OCI-LY1 (cell line): ENCODE measurements around the gene CEMIP2.

Experiments
- H2AFZ ChIP-seq: fragments of 200-600 bp; sonication (generic), shearing (Covaris generic); 2 replicates; pipeline ENCODE4 v1.6.0; 2014; ENCODE audit warnings: antibody characterized with exemption, mild to moderate bottlenecking, low read length
- H3F3A ChIP-seq: fragments of 200-600 bp; sonication (generic), shearing (Covaris generic); 2 replicates; pipeline ENCODE4 v1.6.0; 2014; ENCODE audit warnings: mild to moderate bottlenecking, antibody characterized with exemption, low read length, moderate library complexity; ENCODE audit not compliant: insufficient read depth
- H3K27ac ChIP-seq: fragments of 200-600 bp; sonication (generic); 2 replicates; pipeline ENCODE4 v1.5.1; 2014; ENCODE audit warnings: low read length, mixed run types, mild to moderate bottlenecking, low read depth; ENCODE audit not compliant: poor library complexity, severe bottlenecking
- H3K27me3 ChIP-seq: fragments of 200-600 bp; sonication (generic); 2 replicates; pipeline ENCODE4 v1.6.0; 2014; ENCODE audit warnings: antibody characterized with exemption, mild to moderate bottlenecking, low read length, moderate library complexity; ENCODE audit not compliant: insufficient read depth
- H3K36me3 ChIP-seq: fragments of 200-600 bp; sonication (generic); 2 replicates; pipeline ENCODE4 v1.6.1; 2014; ENCODE audit warnings: mild to moderate bottlenecking, antibody characterized with exemption, low read length, moderate library complexity, mixed read lengths; ENCODE audit not compliant: insufficient read depth
- H3K4me1 ChIP-seq: fragments of 200-600 bp; sonication (generic); 2 replicates; pipeline ENCODE4 v1.5.1; 2014; ENCODE audit warnings: mild to moderate bottlenecking, low read length, moderate library complexity; ENCODE audit not compliant: insufficient read depth, severe bottlenecking
- H3K4me2 ChIP-seq: fragments of 200-600 bp; sonication (generic), shearing (Covaris generic); 2 replicates; pipeline ENCODE4 v1.6.1; 2014; ENCODE audit warnings: low read length
- H3K4me3 ChIP-seq: fragments of 200-600 bp; sonication (generic); 2 replicates; pipeline ENCODE4 v1.5.1; 2014; ENCODE audit warnings: low read length, low read depth, mild to moderate bottlenecking, mixed read lengths; ENCODE audit not compliant: poor library complexity, severe bottlenecking
- H3K79me2 ChIP-seq: fragments of 200-600 bp; shearing (Covaris generic); 2 replicates; pipeline ENCODE4 v1.6.1; 2016; ENCODE audit warnings: mixed run types, low read length, mixed read lengths; ENCODE audit not compliant: insufficient read depth
- H3K9ac ChIP-seq: fragments of 200-600 bp; sonication (generic), shearing (Covaris generic); 2 replicates; pipeline ENCODE4 v1.6.1; 2014; ENCODE audit warnings: mild to moderate bottlenecking, low read length, mixed read lengths
- H3K9me2 ChIP-seq: fragments of 200-600 bp; sonication (generic), shearing (Covaris generic); 2 replicates; pipeline ENCODE4 v1.6.1; 2014; ENCODE audit warnings: low read depth, mild to moderate bottlenecking, low read length, mixed read lengths
- H3K9me3 ChIP-seq: fragments of 200-600 bp; shearing (Covaris generic); 2 replicates; pipeline ENCODE4 v1.6.1; 2014; ENCODE audit warnings: low read length, mixed read lengths
- H4K20me1 ChIP-seq: fragments of 200-600 bp; sonication (generic), shearing (Covaris generic); 2 replicates; pipeline ENCODE4 v1.6.0; 2016; ENCODE audit warnings: mild to moderate bottlenecking, low read length; ENCODE audit not compliant: insufficient read depth
- EZH2 ChIP-seq: fragments of 200-600 bp; sonication (generic), shearing (Covaris generic); IDR thresholded peaks from 2 replicates; pipeline ENCODE4 v1.8.0; 2017; ENCODE audit warnings: borderline replicate concordance, mixed run types, mild to moderate bottlenecking, antibody characterized with exemption, low read length, moderate library complexity, mixed read lengths
- TF ChIP-seq, protein P1 (sequence below): fragments of 200-600 bp; sonication (generic), shearing (Covaris generic); IDR thresholded peaks from 2 replicates; pipeline ENCODE4 v1.5.1; 2017; ENCODE audit warnings: mild to moderate bottlenecking, antibody characterized with exemption, low read length, moderate library complexity, mixed read lengths

CEMIP2 gene

DNA sequence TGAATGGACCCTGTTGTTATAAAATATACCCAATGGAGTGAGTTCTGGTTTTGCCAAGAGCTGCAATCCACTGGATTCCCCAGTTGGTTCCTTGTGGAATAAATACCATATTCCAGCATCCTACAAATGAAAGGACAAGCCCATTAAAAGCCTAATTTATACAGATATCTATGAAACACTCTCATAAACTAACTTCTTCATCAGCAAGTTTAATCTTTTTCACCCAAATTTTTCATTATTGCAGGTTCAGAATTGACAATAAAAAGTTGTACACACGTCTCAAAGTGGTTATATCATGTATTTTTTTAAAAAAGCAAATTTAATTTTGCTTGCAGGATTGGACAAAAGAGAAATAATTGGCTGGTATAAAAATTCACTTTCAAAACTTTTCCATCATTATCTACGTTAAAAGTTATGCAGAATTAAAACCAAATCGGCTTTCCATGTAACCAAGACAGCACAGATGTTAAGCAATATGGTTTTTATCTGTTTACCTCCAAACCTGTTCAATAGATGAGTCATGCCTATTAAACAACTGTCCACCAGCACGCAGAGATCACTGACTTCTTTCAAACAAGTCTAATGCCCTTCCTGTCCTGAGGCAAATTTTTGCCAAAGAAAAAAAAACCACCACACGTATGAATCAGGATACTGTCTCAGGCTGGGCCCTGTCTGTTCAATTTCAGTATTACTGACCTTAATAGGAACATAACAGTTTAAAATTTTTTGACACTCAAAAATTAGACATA is 42.5 kb downstream of the CEMIP2 start:
- Histone ChIP-seq H3K27ac (no peak overlapping the region), H4K20me1 (no peaks in the 10 kb centered on the region), H3K27me3 (no peaks in the 10 kb centered on the region), H3K36me3 (no peaks in the 10 kb centered on the region), H3K79me2 (no peaks in the 10 kb centered on the region), H2AFZ (no peak overlapping the region), H3F3A (no peaks in the 10 kb centered on the region), H3K9me3 (no peaks in the 10 kb centered on the region), H3K4me3 (no peak overlapping the region), H3K9ac (no peak overlapping the region), H3K4me1 (no peaks in the 10 kb centered on the region), H3K9me2 (no peaks in the 10 kb centered on the region), H3K4me2 (no peak overlapping the region)
- no peak for TF ChIP-seq EZH2
- TF ChIP-seq, protein P1, sequence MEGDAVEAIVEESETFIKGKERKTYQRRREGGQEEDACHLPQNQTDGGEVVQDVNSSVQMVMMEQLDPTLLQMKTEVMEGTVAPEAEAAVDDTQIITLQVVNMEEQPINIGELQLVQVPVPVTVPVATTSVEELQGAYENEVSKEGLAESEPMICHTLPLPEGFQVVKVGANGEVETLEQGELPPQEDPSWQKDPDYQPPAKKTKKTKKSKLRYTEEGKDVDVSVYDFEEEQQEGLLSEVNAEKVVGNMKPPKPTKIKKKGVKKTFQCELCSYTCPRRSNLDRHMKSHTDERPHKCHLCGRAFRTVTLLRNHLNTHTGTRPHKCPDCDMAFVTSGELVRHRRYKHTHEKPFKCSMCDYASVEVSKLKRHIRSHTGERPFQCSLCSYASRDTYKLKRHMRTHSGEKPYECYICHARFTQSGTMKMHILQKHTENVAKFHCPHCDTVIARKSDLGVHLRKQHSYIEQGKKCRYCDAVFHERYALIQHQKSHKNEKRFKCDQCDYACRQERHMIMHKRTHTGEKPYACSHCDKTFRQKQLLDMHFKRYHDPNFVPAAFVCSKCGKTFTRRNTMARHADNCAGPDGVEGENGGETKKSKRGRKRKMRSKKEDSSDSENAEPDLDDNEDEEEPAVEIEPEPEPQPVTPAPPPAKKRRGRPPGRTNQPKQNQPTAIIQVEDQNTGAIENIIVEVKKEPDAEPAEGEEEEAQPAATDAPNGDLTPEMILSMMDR, result no peak

GRCh38 chr9:71721855-71722254 is 46.5 kb downstream of the CEMIP2 start:
- Histone ChIP-seq H3K4me1 (no peaks in the 10 kb centered on the region), H3K9ac (no peak overlapping the region), H3K4me3 (no peak overlapping the region), H3K4me2 (no peak overlapping the region), H3K9me2 (no peaks in the 10 kb centered on the region), H3K79me2 (no peaks in the 10 kb centered on the region), H3K27me3 (no peaks in the 10 kb centered on the region), H3K36me3 (no peaks in the 10 kb centered on the region), H3K27ac (no peak overlapping the region), H4K20me1 (no peaks in the 10 kb centered on the region), H3F3A (no peaks in the 10 kb centered on the region), H3K9me3 (no peaks in the 10 kb centered on the region), H2AFZ (no peak overlapping the region)
- TF ChIP-seq, protein P1, result no peak
- no peak for TF ChIP-seq EZH2

- no peak overlapping the region for H3K4me3 ChIP-seq
- no peak overlapping the region for H3K9ac ChIP-seq
- no peaks in the 10 kb centered on the region for H3K4me1 ChIP-seq
- no peaks in the 10 kb centered on the region for H3K9me2 ChIP-seq
- TF ChIP-seq, protein P1, result no peak
- no peak for TF ChIP-seq EZH2
- H4K20me1 ChIP-seq, result no peaks in the 10 kb centered on the region
- H3K79me2 ChIP-seq, result no peaks in the 10 kb centered on the region
- no peak overlapping the region for H3K27ac ChIP-seq
- H3K4me2 ChIP-seq, result no peak overlapping the region
- no peaks in the 10 kb centered on the region for H3K27me3 ChIP-seq
- no peak overlapping the region for H2AFZ ChIP-seq
- H3F3A ChIP-seq, result no peaks in the 10 kb centered on the region
- no peaks in the 10 kb centered on the region for H3K36me3 ChIP-seq
- H3K9me3 ChIP-seq, result no peaks in the 10 kb centered on the region
Measured at GRCh38 chr9:71719562-71719961, 48.8 kb downstream of the CEMIP2 start.
